H54 (cell line): ENCODE data around the gene TMEM115.
A peak's percentile ranks its signal among the peaks of the same experiment; 100 is the strongest.

Experiments used
- DNase-seq: peaks from one replicate; pipeline ENCODE4 v3.0.0; 2011; ENCODE audit warnings: low spot score, mixed read lengths; ENCODE audit not compliant: insufficient read length
- FAIRE-seq: peaks from 3 replicates; lab custom pipeline; 2011; peaks lifted over from hg19 to GRCh38; lab: Jason Lieb, UNC
- POLR2A ChIP-seq: IDR thresholded peaks from 2 replicates; pipeline ENCODE4 v1.6.1; 2011; ENCODE audit warnings: low read depth, mild to moderate bottlenecking, low read length

Gene TMEM115

GRCh38 chr3:50358911-50359759 is at the start of gene TMEM115:
Gene TMEM115 (minus strand): TSS chr3:50359521. CDS start chr3:50359063, 458 bp downstream.
- DNase-seq (peak; percentile 99), FAIRE-seq (peak; percentile 77)
- TF ChIP-seq POLR2A, result peak; percentile 67

- DNase-seq, result no peak
- FAIRE-seq, result no peak
- no peak for TF ChIP-seq POLR2A
Observed at GRCh38 chr3:50408443-50408944, 49.2 kb upstream of the TMEM115 start.

DNA sequence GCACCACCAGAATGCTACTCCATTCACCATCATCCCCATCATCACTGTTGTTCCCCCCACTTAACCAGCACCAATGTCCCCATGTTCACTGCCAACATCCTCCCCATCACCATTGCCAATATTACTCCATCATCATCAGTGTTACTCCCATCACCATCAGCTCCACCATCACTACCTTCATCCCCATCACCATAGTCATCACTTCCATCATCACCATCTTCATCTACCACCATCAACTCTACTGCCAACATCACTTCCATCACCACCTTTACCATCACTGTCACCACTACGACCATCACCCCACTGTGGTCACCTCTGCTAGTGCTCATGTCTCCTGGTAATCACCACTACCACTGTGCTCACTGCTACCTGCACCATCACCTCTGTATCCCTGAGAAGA is 47.2 kb upstream of the TMEM115 start:
- TF ChIP-seq POLR2A, result no peak
- no peak for DNase-seq
- no peak for FAIRE-seq

GRCh38 chr3:50405249-50405648 is 45.9 kb upstream of the TMEM115 start:
- DNase-seq, result no peak
- no peak for FAIRE-seq
- no peak for TF ChIP-seq POLR2A

- no peak for TF ChIP-seq POLR2A
- no peak for DNase-seq
- no peak for FAIRE-seq
Observed at GRCh38 chr3:50401978-50402595, 42.8 kb upstream of the TMEM115 start.

DNA sequence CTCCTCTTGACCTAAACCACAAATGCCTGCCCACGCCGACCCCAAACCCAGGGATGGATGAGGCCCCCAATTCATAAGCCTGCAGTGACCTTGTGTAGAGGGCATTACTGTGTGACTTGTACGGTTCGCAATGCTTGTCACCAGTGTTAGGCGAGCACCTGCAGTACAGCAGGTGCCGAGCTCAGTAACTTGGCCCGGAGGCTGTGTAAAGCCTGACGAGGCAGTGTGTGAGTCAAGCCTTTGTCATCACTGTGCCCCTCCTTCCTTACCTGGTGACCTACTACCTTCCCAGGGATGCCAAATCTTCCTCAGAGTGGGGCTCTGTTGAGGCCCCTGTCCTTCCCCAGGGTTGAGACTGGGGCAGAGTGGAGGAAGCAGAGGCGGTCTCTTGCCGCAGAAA is 37.2 kb upstream of the TMEM115 start:
- no peak for DNase-seq
- TF ChIP-seq POLR2A, result no peak
- FAIRE-seq, result no peak

DNA sequence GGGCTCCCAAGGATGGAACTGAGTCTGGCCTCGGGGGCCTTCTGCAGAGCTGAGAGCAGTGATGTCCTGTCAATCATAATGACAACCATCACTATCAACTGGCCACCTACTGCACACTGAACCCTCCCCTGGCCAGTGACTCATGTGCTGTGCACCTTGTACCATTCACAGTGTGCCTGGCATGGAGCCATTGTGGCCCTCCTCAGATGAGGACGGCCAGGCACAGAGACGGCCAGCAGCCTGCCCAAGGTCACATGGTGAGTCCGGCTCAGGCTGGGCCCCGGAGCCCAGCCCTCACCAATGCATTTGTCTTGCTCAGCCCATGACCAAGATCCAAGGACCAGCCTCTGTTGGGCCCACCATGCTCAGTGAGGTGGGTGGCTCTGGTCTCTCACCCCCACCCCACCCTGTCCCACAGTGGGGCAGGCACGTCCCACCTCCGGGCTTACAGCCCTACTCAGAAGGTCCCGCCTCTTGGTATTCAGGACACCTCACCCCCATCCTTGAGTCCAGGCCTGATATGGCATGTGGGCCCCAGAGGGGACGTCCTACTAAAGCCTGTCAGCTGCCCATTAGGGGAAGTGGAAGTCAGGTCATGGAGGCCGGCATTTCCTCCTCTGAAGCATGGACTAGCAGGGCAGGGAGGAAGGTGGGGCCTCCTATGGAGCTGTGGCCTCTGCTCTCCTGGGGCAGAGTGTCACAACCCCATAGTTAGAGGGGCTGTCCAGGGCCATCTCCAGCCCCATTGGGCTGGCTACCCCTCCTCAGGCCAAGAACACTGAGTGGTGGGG is 35.9 kb upstream of the TMEM115 start:
- DNase-seq, result no peak
- TF ChIP-seq POLR2A, result no peak
- no peak for FAIRE-seq

- DNase-seq (no peak), FAIRE-seq (no peak)
- TF ChIP-seq POLR2A, result no peak
Observed at GRCh38 chr3:50393061-50393460, 33.7 kb upstream of the TMEM115 start.

DNA sequence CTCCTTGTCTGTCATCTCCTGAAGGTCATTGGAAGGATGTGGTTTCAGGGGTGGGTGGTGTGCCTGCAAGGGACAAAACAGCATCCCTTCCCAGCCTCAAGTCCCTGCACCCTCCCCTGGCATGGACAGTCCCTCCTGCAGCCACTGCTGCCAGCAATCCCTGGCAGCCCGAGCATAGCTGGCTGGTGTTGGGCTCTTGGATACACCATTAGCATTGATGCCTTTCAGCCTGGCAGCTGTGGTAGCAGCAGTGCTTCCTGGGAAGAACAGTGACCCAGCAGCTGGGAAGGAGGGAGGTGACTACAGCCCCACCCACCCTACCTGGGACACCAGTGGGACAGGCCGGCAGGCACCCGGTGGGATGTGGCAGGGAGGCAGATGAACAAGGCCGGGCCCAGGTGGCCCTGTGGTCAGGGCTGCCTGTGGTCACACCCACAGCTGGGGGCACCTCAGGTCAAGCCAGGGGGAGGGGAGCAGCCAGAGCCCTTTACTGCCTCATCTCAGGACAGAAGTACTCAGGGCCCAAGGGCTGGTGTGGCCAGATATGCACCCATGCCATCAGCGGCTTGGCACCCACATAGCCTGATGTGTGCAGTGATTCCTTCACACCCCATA is 32.9 kb upstream of the TMEM115 start:
- no peak for TF ChIP-seq POLR2A
- no peak for FAIRE-seq
- DNase-seq, result no peak

DNA sequence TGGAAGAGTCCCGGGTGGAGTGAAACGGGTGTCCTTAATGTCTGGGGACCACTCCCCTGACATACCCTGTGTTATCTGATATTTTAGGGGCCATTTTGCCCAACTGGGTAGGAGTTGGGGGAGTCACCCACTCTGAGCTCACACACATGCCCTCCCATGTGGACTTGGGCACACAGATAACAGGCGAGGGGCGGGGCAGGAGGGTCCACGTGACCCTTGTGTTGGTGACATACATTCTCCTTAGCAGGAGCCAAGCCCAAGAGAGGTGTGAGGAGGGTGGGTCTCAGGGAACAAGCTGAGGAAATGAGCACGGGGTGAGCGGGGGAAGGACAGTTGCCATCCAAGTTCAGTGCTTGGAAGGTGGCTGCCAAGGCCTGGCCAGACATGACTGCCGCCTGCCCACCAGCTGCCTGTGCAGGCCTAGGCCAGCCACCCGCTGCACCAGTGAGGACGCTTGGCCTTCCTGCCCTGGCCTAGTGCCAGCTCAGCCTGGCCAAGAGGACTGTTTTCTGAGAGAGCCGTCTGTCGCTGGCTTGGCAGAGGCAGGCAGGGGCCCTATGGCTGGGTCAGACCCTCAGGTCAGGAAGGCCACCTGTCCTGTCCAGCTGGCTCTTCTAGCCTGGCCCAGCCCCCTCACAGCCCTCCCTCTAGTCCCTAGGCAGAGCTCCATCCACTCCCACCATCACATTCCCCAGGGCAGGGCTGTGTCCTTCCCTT is 31.3 kb upstream of the TMEM115 start:
- FAIRE-seq (no peak), DNase-seq (no peak)
- TF ChIP-seq POLR2A, result no peak

- TF ChIP-seq POLR2A, result no peak
- FAIRE-seq (no peak), DNase-seq (no peak)
Observed at GRCh38 chr3:50389414-50389767, 30.1 kb upstream of the TMEM115 start.

DNA sequence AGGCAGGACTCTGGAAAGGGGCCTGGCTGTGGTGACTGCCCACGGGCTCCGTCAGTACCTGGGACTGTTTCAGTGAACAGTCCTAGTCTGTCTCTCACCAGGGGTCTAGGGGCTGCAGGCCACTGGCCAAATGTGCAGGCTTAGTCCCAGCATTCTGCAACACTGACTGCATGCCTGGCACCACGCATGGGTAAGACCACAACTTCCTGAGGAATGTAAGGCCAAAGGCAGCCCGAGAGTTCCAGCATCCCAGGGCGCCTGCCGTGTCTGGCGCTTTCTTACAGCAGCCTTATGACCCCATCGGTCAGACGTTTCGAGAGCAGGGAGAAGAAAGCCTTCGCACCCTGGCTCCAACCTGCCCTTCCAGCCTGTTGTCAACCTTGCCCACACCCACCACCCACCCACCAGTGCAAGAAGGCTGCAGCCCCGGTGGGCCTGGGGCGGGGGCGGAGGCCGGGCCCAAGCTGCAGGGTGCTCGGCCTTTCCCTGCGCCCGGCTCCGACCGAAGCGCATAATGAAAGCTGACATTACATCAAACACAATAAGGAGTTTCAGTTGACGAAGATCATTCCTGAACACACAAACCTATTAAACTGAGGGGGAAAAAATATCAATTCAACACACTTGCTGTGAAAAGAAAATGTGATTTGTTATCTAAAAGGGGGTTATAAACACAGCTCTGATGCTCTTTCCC is 29.5 kb upstream of the TMEM115 start:
- DNase-seq (no peak), FAIRE-seq (no peak)
- TF ChIP-seq POLR2A, result no peak
